CD8-positive, alpha-beta memory T cell (primary cell): ENCODE data around the gene LPAR5. TPM values are rescaled to one million over a fixed set of nuclear protein-coding genes. Genes with fewer than 3 reads are reported as not detected.

Experiments
- CTCF ChIA-PET: fragments of 350-600 bp; sonication (Branson Sonifier 250); formaldehyde crosslinking; loops from one replicate; lab custom pipeline; 2021; ENCODE audit warnings: antibody characterized with exemption; lab: Charles Lee
- POLR2A ChIA-PET: fragments of 350-600 bp; sonication (Branson Sonifier 250); formaldehyde crosslinking; loops from one replicate; lab custom pipeline; 2021; ENCODE audit warnings: antibody characterized with exemption; lab: Charles Lee
- DNase-seq, 5 donors: peaks; one replicate each; pipeline versions ENCODE4 v3.0.0 to v3.0.0-alpha.2; 2020 to 2022; ENCODE audit warnings: mixed read lengths in 1 of 5
- H3K27ac ChIP-seq: one replicate; pipeline ENCODE4 v1.7.0; 2013; ENCODE audit warnings: low read depth, mild to moderate bottlenecking, low read length, moderate library complexity
- H3K27me3 ChIP-seq: 2 replicates; pipeline ENCODE4 v1.7.0; 2013; ENCODE audit warnings: low read length, mild to moderate bottlenecking; ENCODE audit not compliant: insufficient read depth, poor library complexity, severe bottlenecking
- H3K36me3 ChIP-seq: 2 replicates; pipeline ENCODE4 v1.7.0; 2013; ENCODE audit warnings: mild to moderate bottlenecking, low read length, moderate library complexity; ENCODE audit not compliant: insufficient read depth
- H3K4me1 ChIP-seq: 2 replicates; pipeline ENCODE4 v1.7.0; 2013; ENCODE audit warnings: mild to moderate bottlenecking, low read length, moderate library complexity; ENCODE audit not compliant: insufficient read depth
- H3K4me3 ChIP-seq: 2 replicates; pipeline ENCODE4 v1.7.0; 2013; ENCODE audit warnings: mild to moderate bottlenecking, low read length
- H3K9me3 ChIP-seq: 2 replicates; pipeline ENCODE4 v1.7.0; 2013; ENCODE audit warnings: mild to moderate bottlenecking, low read length
- H3K27ac Mint-ChIP-seq, 8 donors: one replicate each; pipeline ENCODE4 v1.8.0; 2020 to 2021; ENCODE audit warnings: mixed read lengths in 8 of 8, mild to moderate bottlenecking in 6 of 8, inconsistent platforms in 3 of 8, moderate library complexity in 3 of 8
- H3K27me3 Mint-ChIP-seq, 2 donors: one replicate each; pipeline ENCODE4 v1.8.0; 2020 to 2021; ENCODE audit warnings: mixed read lengths in 2 of 2, mild to moderate bottlenecking in 1 of 2, moderate library complexity in 1 of 2
- H3K36me3 Mint-ChIP-seq, 3 donors: one replicate each; pipeline ENCODE4 v1.8.0; 2020 to 2021; ENCODE audit warnings: mixed read lengths in 3 of 3, inconsistent platforms in 1 of 3, mild to moderate bottlenecking in 1 of 3
- H3K4me1 Mint-ChIP-seq, 3 donors: one replicate each; pipeline ENCODE4 v1.8.0; 2020 to 2021; ENCODE audit warnings: mixed read lengths in 3 of 3, inconsistent platforms in 1 of 3, mild to moderate bottlenecking in 1 of 3
- H3K4me3 Mint-ChIP-seq, 7 donors: one replicate each; pipeline ENCODE4 v1.8.0; 2020 to 2021; ENCODE audit warnings: mixed read lengths in 7 of 7, mild to moderate bottlenecking in 6 of 7, moderate library complexity in 4 of 7, inconsistent platforms in 2 of 7
- H3K9me3 Mint-ChIP-seq, 5 donors: one replicate each; pipeline ENCODE4 v1.8.0; 2020 to 2022; ENCODE audit warnings: mixed read lengths in 5 of 5, mild to moderate bottlenecking in 3 of 5, moderate library complexity in 2 of 5, inconsistent platforms in 1 of 5
- polyA plus RNA-seq: library from polyadenylated mRNA; unstranded; fragments of 300-500 nt; fragmentation: Illumina TruSeq; gene quantifications from one replicate; pipeline ENCODE4 v1.2.3, GENCODE V29; 2021
- total RNA-seq, 2 experiments: library from RNA; stranded (reverse); gene quantifications; one replicate each; pipeline ENCODE4 v1.2.3, GENCODE V29; 2021

Gene LPAR5
- total and polyA plus RNA-seq, 3 experiments from 2014 or later = 10.6 to 26.5 (median 11.4) TPM

DNA sequence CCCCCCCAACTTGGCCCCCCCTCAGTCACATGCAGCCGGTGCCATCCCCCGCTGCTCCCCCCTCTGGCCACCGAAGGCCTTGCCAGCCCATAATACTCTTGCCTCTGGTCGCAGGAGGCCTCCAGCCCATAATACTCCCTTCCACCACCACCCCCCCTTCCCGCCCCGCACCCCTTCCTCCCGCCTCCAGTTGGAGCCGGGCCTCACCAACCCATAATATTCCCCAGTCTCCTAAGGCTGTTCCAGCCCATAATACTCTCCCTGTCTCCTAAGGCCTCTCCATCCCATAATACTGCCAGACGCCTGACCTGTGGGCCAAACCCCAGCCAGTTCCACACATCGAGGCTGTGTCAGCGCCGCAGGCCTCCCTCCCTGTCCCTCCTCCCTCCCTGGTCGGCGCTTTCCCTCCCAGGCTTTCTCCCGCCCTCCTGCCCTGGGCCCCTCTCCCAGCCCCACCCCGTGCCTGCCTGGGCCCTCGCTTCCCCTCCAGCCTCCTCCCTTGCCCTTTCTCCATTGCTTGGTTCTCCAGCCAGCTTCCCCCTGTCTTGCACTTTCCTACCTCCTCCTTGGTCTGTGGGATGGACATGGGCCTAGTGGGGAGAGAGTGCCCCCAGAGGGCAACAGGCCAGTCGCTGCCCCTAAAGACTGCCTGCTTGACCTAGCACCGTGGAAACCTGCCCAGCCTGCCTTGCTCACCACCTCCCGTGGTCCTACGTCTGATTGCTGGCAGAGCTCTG, 21.8 kb downstream of the LPAR5 start:
- Histone ChIP-seq H3K27me3 (no peaks in the 10 kb centered on the region), H3K4me1 (peaks cover 24% of the 10 kb centered on the region), H3K27ac (peak overlapping the region; percentile 67), H3K4me3 (no peak overlapping the region), H3K36me3 (no peaks in the 10 kb centered on the region), H3K9me3 (no peaks in the 10 kb centered on the region)
- peak; percentile 48 to 84 (median 55) for DNase-seq
- ChIA-PET CTCF (interaction anchor here (0.9 to 2.7 kb wide), 8 partner anchors 47 to 237 kb away, joined by 3 to 8 read pairs (median 3); partner anchors contain the start of genes CDCA3, COPS7A, USP5 and ZNF384), POLR2A (interaction anchor here (0.5 to 2.2 kb wide), 10 partner anchors 14 to 110 kb away, joined by 3 to 19 read pairs (median 5); partner anchors contain the start of genes COPS7A, LPAR5 and ZNF384)
- Mint-ChIP-seq H3K36me3 (peaks cover 0 to 5% (median 2%) of the 10 kb centered on the region in 3 donors), H3K27me3 (no peaks in the 10 kb centered on the region), H3K4me1 (peaks cover 36 to 55% (median 43%) of the 10 kb centered on the region in 3 donors), H3K4me3 (peak overlapping the region in 2 of 7 donors; percentile 36 to 72), H3K9me3 (no peaks in the 10 kb centered on the region), H3K27ac (peak overlapping the region; percentile 63 to 93 (median 88))

DNA sequence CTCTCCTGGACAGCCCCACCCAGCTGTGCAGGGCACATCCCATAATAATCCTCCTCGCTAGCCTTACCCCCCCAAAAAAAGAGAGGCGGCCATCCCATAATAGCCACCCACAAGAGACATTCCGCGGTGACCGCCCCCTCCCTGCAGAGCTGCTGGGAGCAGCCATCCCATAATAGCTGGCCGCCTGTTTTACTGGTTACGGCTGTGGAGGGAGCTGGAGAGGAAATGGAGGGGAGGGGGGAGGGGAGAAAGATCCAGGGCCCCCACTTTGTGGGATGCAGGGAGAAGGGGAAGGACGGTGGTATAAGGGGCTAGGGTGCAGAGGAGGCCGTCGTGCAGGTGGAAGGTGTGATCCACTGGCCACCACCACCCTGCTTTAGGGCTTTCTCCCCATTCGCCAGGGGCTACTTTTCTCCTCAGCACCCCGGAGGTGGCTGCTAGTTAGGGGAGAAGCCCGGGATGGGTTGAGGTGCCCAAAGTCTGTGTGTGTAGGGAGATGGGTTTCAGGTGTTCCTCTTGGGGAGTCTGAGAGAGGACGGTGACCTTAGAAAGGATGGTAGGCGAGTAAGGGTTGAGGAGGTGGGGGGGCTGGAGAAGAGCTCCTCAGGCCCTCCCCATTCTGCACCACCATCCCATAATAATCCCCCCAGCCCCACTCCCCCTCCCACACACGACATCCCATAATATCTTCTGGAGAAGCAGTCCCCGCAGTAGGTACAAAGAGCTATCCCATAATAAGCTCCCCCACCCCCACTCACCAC, 22.6 kb downstream of the LPAR5 start:
- DNase-seq = peak in 2 of 5 donors; percentile 47 to 74
- no peaks in the 10 kb centered on the region for H3K27me3 ChIP-seq
- H3K27ac Mint-ChIP-seq = peak overlapping the region; percentile 73 to 94 (median 85)
- H3K27ac ChIP-seq = peak overlapping the region; percentile 78
- ChIA-PET CTCF (interaction anchor here (0.6 to 2.7 kb wide), 9 partner anchors 15 to 238 kb away, joined by 3 to 9 read pairs (median 3); partner anchors contain the start of genes CDCA3, COPS7A, USP5 and ZNF384), POLR2A (interaction anchor here (0.5 to 2.2 kb wide), 14 partner anchors 8 to 153 kb away, joined by 3 to 19 read pairs (median 5); partner anchors contain the start of genes COPS7A, LPAR5, PTMS and ZNF384)
- H3K9me3 Mint-ChIP-seq = no peaks in the 10 kb centered on the region
- H3K4me3 ChIP-seq = peak overlapping the region; percentile 42
- H3K36me3 ChIP-seq = no peaks in the 10 kb centered on the region
- no peaks in the 10 kb centered on the region for H3K27me3 Mint-ChIP-seq
- no peaks in the 10 kb centered on the region for H3K36me3 Mint-ChIP-seq
- H3K9me3 ChIP-seq = no peaks in the 10 kb centered on the region
- peaks cover 29% of the 10 kb centered on the region for H3K4me1 ChIP-seq
- H3K4me1 Mint-ChIP-seq = peaks cover 35 to 50% (median 42%) of the 10 kb centered on the region in 3 donors
- H3K4me3 Mint-ChIP-seq = peak overlapping the region; percentile 20 to 80 (median 49)

DNA sequence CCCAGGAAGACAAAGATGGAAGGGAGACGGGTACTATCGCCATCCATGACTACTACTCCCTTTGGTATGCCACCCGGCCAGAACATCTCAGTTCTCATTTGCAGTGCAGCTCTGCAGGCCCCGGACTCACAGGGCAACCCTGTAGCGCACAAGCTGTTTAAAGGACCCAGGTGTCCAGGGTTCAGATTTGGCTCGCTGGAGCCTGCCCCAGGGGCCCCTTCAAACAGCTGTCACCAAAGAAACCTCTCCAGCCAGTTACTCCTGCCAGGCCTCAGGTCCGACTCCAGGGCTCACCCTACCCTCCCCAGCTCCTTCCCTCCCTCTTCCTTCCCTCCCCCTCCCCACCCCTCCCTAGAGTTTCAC, 23.1 kb downstream of the LPAR5 start:
- peak overlapping the region; percentile 78 for H3K27ac ChIP-seq
- H3K4me1 Mint-ChIP-seq = peaks cover 32 to 45% (median 38%) of the 10 kb centered on the region in 3 donors
- no peaks in the 10 kb centered on the region for H3K9me3 ChIP-seq
- no peaks in the 10 kb centered on the region for H3K36me3 ChIP-seq
- peak overlapping the region; percentile 85 to 96 (median 92) for H3K27ac Mint-ChIP-seq
- H3K27me3 Mint-ChIP-seq = no peaks in the 10 kb centered on the region
- DNase-seq = no peak
- POLR2A ChIA-PET = interaction anchor here (0.5 to 2.2 kb wide), 8 partner anchors 9 to 153 kb away, joined by 3 to 19 read pairs (median 7); partner anchors contain the start of genes COPS7A, LPAR5, PTMS and ZNF384
- H3K27me3 ChIP-seq = no peaks in the 10 kb centered on the region
- CTCF ChIA-PET = interaction anchor here (0.7 to 3.3 kb wide), 6 partner anchors 8 to 77 kb away, joined by 3 to 9 read pairs (median 6); partner anchors contain the start of gene ZNF384
- no peaks in the 10 kb centered on the region for H3K9me3 Mint-ChIP-seq
- no peaks in the 10 kb centered on the region for H3K36me3 Mint-ChIP-seq
- peaks cover 35% of the 10 kb centered on the region for H3K4me1 ChIP-seq
- H3K4me3 ChIP-seq = peak overlapping the region; percentile 42
- H3K4me3 Mint-ChIP-seq = peak overlapping the region; percentile 51 to 80 (median 71)

DNA sequence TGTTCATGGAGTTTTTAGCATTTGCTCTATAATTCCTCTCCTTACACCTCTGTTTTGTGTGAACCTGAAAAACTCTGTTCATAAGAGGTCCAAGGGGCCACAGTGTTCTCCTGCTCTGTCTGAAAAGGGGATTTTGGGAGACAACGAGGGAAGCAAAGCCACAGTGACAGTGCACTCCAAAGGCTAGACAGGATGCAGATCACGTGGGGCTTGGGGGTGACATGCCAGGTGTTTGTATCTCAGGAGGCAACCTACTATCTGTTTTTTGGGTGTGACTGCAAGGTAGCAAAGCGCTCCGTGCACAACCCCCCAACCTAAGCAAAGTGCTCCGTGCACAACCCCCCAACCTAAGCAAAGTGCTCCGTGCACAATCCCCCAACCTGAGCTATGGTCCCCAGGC, 23.5 kb downstream of the LPAR5 start:
- H3K4me1 ChIP-seq = peaks cover 36% of the 10 kb centered on the region
- no peaks in the 10 kb centered on the region for H3K27me3 ChIP-seq
- no peaks in the 10 kb centered on the region for H3K36me3 Mint-ChIP-seq
- H3K4me3 ChIP-seq = peak overlapping the region; percentile 42
- no peaks in the 10 kb centered on the region for H3K36me3 ChIP-seq
- peak in 2 of 5 donors; percentile 35 to 55 for DNase-seq
- ChIA-PET POLR2A (interaction anchor here (0.5 to 2.2 kb wide), 8 partner anchors 9 to 154 kb away, joined by 3 to 19 read pairs (median 7); partner anchors contain the start of genes COPS7A, LPAR5, PTMS and ZNF384), CTCF (interaction anchor here (1.2 to 3.3 kb wide), 4 partner anchors 8 to 72 kb away, joined by 3 to 9 read pairs (median 8); no protein-coding TSS in a partner anchor)
- H3K4me1 Mint-ChIP-seq = peaks cover 30 to 43% (median 36%) of the 10 kb centered on the region in 3 donors
- H3K9me3 Mint-ChIP-seq = no peaks in the 10 kb centered on the region
- H3K9me3 ChIP-seq = no peaks in the 10 kb centered on the region
- H3K4me3 Mint-ChIP-seq = peak overlapping the region; percentile 51 to 80 (median 71)
- peak overlapping the region; percentile 85 to 96 (median 92) for H3K27ac Mint-ChIP-seq
- H3K27me3 Mint-ChIP-seq = no peaks in the 10 kb centered on the region
- H3K27ac ChIP-seq = peak overlapping the region; percentile 78

DNA sequence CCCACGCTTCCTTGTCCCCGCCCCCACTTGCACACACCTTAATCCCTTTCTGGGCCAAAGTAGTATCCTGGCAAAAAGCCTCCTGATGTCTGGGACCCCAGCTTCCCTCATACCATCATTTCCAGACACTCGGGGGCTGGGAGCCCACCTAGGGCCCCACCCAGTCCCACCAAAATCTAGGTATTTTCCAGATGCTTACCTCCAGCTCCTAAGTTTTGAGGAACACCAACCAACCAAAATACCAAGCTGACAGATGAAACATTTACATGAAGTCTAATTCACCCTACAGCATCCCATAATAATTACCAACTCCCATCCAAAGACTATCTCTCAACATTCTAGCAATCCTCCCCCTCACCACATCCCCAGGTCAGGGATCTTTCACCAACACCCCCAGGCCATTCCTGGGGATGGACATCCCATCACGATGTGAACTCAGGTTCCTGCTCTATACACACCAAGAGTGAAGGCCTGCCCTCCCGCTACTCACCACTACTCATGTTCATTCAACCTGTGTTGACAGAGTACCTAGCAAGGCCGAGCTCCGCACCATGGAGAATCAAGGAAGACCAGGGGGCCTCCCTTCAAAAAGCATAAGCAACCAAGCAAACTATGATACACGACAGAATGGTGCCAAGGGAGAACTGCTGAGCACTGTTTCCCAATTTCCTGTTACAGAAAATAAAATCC, 27.0 kb downstream of the LPAR5 start:
- Mint-ChIP-seq H3K4me1 (peaks cover 45 to 55% (median 51%) of the 10 kb centered on the region in 3 donors), H3K27ac (no peak overlapping the region), H3K9me3 (no peaks in the 10 kb centered on the region), H3K4me3 (no peak overlapping the region), H3K36me3 (peaks cover 0 to 16% (median 0%) of the 10 kb centered on the region in 3 donors), H3K27me3 (peaks cover 0 to 3% of the 10 kb centered on the region in 2 donors)
- CTCF ChIA-PET = interaction anchor here (0.7 to 1.4 kb wide), 4 partner anchors 10 to 45 kb away, joined by 3 to 4 read pairs (median 4); no protein-coding TSS in a partner anchor
- H3K9me3 ChIP-seq = no peaks in the 10 kb centered on the region
- DNase-seq = peak in 2 of 5 donors; percentile 25 to 58
- no peaks in the 10 kb centered on the region for H3K36me3 ChIP-seq
- POLR2A ChIA-PET = interaction anchor here (0.5 to 1.2 kb wide), 4 partner anchors 13 to 80 kb away, joined by 3 to 7 read pairs (median 5); partner anchors contain the start of genes LPAR5 and ZNF384
- H3K27ac ChIP-seq = peak overlapping the region; percentile 43
- H3K27me3 ChIP-seq = no peaks in the 10 kb centered on the region
- H3K4me1 ChIP-seq = peaks cover 55% of the 10 kb centered on the region
- no peak overlapping the region for H3K4me3 ChIP-seq

DNA sequence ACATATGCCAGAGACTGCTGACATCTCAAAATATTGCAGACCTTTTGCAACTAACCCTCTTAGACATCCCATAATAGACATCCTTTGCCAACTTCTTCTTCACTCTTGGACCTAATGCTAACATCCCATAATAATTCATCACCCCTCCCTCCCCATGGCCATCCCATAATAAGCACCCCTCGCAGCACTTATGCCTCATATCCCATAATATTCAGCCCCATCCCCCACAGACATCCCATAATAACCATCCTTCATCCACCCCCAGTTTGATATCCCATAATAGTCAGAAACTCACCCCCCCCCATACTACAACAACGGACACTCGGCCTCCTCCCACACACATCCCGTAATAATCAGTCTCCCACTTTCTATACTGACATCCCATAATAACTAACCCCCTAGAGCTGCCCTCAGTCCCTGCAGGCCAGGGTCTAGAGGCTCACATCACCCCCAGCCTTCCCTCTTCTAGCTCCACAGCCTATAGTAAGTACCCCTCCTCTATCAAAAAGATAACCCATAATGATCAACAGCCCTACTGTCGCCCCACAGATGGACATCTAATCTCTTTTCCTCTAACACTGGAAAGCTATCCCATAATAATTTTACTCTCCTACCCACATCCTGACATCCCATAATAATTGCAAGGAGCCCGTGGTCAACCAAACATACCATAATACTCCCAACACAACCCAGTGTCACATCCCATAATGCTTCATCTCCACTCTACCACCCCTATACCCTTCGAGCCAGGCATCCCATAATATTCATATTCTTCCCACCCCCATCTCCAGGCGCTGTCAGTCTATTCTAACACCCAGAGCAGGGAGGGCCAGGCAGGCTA, 27.8 kb downstream of the LPAR5 start:
- no peaks in the 10 kb centered on the region for H3K9me3 Mint-ChIP-seq
- peak; percentile 56 to 82 (median 77) for DNase-seq
- no peaks in the 10 kb centered on the region for H3K36me3 ChIP-seq
- no peaks in the 10 kb centered on the region for H3K9me3 ChIP-seq
- POLR2A ChIA-PET = interaction anchor here (0.5 to 1.2 kb wide), 6 partner anchors 12 to 81 kb away, joined by 3 to 7 read pairs (median 4); partner anchors contain the start of genes LPAR5 and ZNF384
- CTCF ChIA-PET = interaction anchor here (0.7 to 1.4 kb wide), 4 partner anchors 11 to 44 kb away, joined by 3 to 4 read pairs (median 4); no protein-coding TSS in a partner anchor
- no peaks in the 10 kb centered on the region for H3K27me3 ChIP-seq
- peaks cover 57% of the 10 kb centered on the region for H3K4me1 ChIP-seq
- H3K27ac Mint-ChIP-seq = no peak overlapping the region
- H3K4me1 Mint-ChIP-seq = peaks cover 47 to 55% (median 53%) of the 10 kb centered on the region in 3 donors
- no peak overlapping the region for H3K4me3 Mint-ChIP-seq
- peaks cover 0 to 3% of the 10 kb centered on the region in 2 donors for H3K27me3 Mint-ChIP-seq
- peaks cover 0 to 22% (median 3%) of the 10 kb centered on the region in 3 donors for H3K36me3 Mint-ChIP-seq
- H3K27ac ChIP-seq = peak overlapping the region; percentile 43
- no peak overlapping the region for H3K4me3 ChIP-seq
